ENCODE data around the gene ST7.

The ST7 gene

GRCh38 chr7:117041822-117042221, 88.5 kb downstream of the ST7 start:
- TF ChIP-seq CTCF (IDR thresholded peaks at IDR 0.05; ENCODE audit: low read depth, low read length, missing control alignments) = no peak
- DNase-seq (ENCODE audit: low read depth) = no peak
- no peak overlapping the region for H3K4me3 ChIP-seq (ENCODE audit: low read depth, low read length)
- in situ Hi-C loops (cut with HindIII; ENCODE audit: low sequenced_read_pairs) = no loop called here

GRCh38 chr7:117043108-117043825, 90.0 kb downstream of the ST7 start:
- in situ Hi-C loops (cut with HindIII; ENCODE audit: low sequenced_read_pairs) = no loop called here
- no peak for TF ChIP-seq CTCF (IDR thresholded peaks at IDR 0.05; ENCODE audit: low read depth, low read length, missing control alignments)

GRCh38 chr7:117044664-117045063, 91.4 kb downstream of the ST7 start:
- no peak for DNase-seq (ENCODE audit: low read depth)
- in situ Hi-C loops (cut with HindIII; ENCODE audit: low sequenced_read_pairs) = no loop called here
- no peak for TF ChIP-seq CTCF (IDR thresholded peaks at IDR 0.05; ENCODE audit: low read depth, low read length, missing control alignments)
- H3K4me3 ChIP-seq (ENCODE audit: low read depth, low read length) = no peak overlapping the region

More at GRCh38 chr7:117043108-117043825, 90.0 kb downstream of the ST7 start:
- no peak overlapping the region for H3K4me3 ChIP-seq (ENCODE audit: low read depth, low read length)
- no peak for DNase-seq (ENCODE audit: low read depth)

- no peak overlapping the region for H3K4me3 ChIP-seq (ENCODE audit: low read depth, low read length)
- in situ Hi-C loops (cut with HindIII; ENCODE audit: low sequenced_read_pairs) = no loop called here
- TF ChIP-seq CTCF (IDR thresholded peaks at IDR 0.05; ENCODE audit: low read depth, low read length, missing control alignments) = no peak
- DNase-seq (ENCODE audit: low read depth) = no peak
These were observed 92.8 kb downstream of the ST7 start for GRCh38 chr7:117045927-117046710.

GRCh38 chr7:117047496-117047895, 94.2 kb downstream of the ST7 start:
- DNase-seq (ENCODE audit: low read depth) = no peak
- H3K4me3 ChIP-seq (ENCODE audit: low read depth, low read length) = no peak overlapping the region
- no peak for TF ChIP-seq CTCF (IDR thresholded peaks at IDR 0.05; ENCODE audit: low read depth, low read length, missing control alignments)
- in situ Hi-C loops (cut with HindIII; ENCODE audit: low sequenced_read_pairs) = no loop called here

- in situ Hi-C loops (cut with HindIII; ENCODE audit: low sequenced_read_pairs) = no loop called here
- DNase-seq (ENCODE audit: low read depth) = no peak
- no peak overlapping the region for H3K4me3 ChIP-seq (ENCODE audit: low read depth, low read length)
- no peak for TF ChIP-seq CTCF (IDR thresholded peaks at IDR 0.05; ENCODE audit: low read depth, low read length, missing control alignments)
These were observed 95.0 kb downstream of the ST7 start for GRCh38 chr7:117048114-117048866.
